Osteoblast (primary cell): ENCODE results near the gene IL13RA2. TPM values are rescaled to one million over a fixed set of nuclear protein-coding genes. Genes with fewer than 3 reads are reported as not detected.
A peak's percentile ranks its signal among the peaks of the same experiment; 100 is the strongest.

Source experiments
- DNase-seq: peaks from one replicate; pipeline ENCODE4 v3.0.0; 2011; ENCODE audit warnings: low spot score, mixed read lengths; ENCODE audit not compliant: insufficient read length; ENCODE audit errors: missing footprints
- H2AFZ ChIP-seq: 2 replicates; pipeline ENCODE4 v1.6.0; 2011; ENCODE audit warnings: mild to moderate bottlenecking, low read length
- H3K27ac ChIP-seq: 2 replicates; pipeline ENCODE4 v1.5.1; 2011; ENCODE audit warnings: mild to moderate bottlenecking, low read depth, low read length, moderate library complexity
- H3K27me3 ChIP-seq: 2 replicates; pipeline ENCODE4 v1.6.0; 2012; ENCODE audit warnings: mild to moderate bottlenecking, control low read depth, inconsistent platforms, low read length, moderate library complexity; ENCODE audit not compliant: insufficient read depth
- H3K36me3 ChIP-seq: 2 replicates; pipeline ENCODE4 v1.5.1; 2011; ENCODE audit warnings: mild to moderate bottlenecking, low read length, control low read depth, moderate library complexity; ENCODE audit not compliant: insufficient read depth
- H3K4me1 ChIP-seq: 2 replicates; pipeline ENCODE4 v1.5.1; 2011; ENCODE audit warnings: mild to moderate bottlenecking, low read length, control low read depth, moderate library complexity; ENCODE audit not compliant: insufficient read depth
- H3K4me2 ChIP-seq: 2 replicates; pipeline ENCODE4 v1.6.0; 2011; ENCODE audit warnings: mild to moderate bottlenecking, low read length; ENCODE audit not compliant: insufficient read depth
- H3K4me3 ChIP-seq: fragments of 200-600 bp; sonication (generic); 3 replicates; pipeline ENCODE4 v1.5.1; 2012; ENCODE audit warnings: mild to moderate bottlenecking, low read length, inconsistent platforms; ENCODE audit not compliant: insufficient read depth
- H3K79me2 ChIP-seq: 2 replicates; pipeline ENCODE4 v1.6.0; 2012; ENCODE audit warnings: mild to moderate bottlenecking, low read length, control low read depth, inconsistent platforms; ENCODE audit not compliant: insufficient read depth
- H3K9me3 ChIP-seq: 2 replicates; pipeline ENCODE4 v1.5.1; 2011; ENCODE audit warnings: low read depth, low read length, control low read depth
- H4K20me1 ChIP-seq: 2 replicates; pipeline ENCODE4 v1.6.0; 2012; ENCODE audit warnings: mild to moderate bottlenecking, low read length, control low read depth; ENCODE audit not compliant: insufficient read depth
- CTCF ChIP-seq: IDR thresholded peaks from 2 replicates; pipeline ENCODE4 v1.5.1; 2011; ENCODE audit warnings: mild to moderate bottlenecking, low read depth, low read length, moderate library complexity; ENCODE audit errors: extremely low read depth
- total RNA-seq: library from RNA; depleted of rRNA; stranded (reverse); fragments of >200 nt; gene quantifications from 2 replicates; pipeline ENCODE4 v1.2.3, GENCODE V29; 2012

IL13RA2 gene
- total RNA-seq, 1 donor = 1.1 TPM

GRCh38 chrX:114985967-114986592 lies 31.3 kb downstream of the IL13RA2 start:
- no peak for DNase-seq
- H3K36me3 ChIP-seq = no peaks in the 10 kb centered on the region

GRCh38 chrX:114976292-114976691 lies 41.1 kb downstream of the IL13RA2 start:
- TF ChIP-seq CTCF = no peak
- Histone ChIP-seq H3K27ac (no peak overlapping the region), H3K36me3 (no peaks in the 10 kb centered on the region), H3K79me2 (no peaks in the 10 kb centered on the region), H3K4me2 (no peak overlapping the region), H3K4me1 (no peaks in the 10 kb centered on the region), H3K27me3 (peaks cover 4% of the 10 kb centered on the region), H2AFZ (no peak overlapping the region), H4K20me1 (no peaks in the 10 kb centered on the region), H3K4me3 (no peak overlapping the region), H3K9me3 (no peaks in the 10 kb centered on the region)
- peak; percentile 66 for DNase-seq

More at GRCh38 chrX:114985967-114986592, 31.3 kb downstream of the IL13RA2 start:
- Histone ChIP-seq H3K9me3 (no peaks in the 10 kb centered on the region), H3K27me3 (peaks cover 23% of the 10 kb centered on the region), H3K4me2 (no peak overlapping the region), H3K79me2 (no peaks in the 10 kb centered on the region), H3K4me3 (no peak overlapping the region), H3K27ac (no peak overlapping the region), H3K4me1 (no peaks in the 10 kb centered on the region), H4K20me1 (no peaks in the 10 kb centered on the region), H2AFZ (no peak overlapping the region)
- no peak for TF ChIP-seq CTCF

GRCh38 chrX:114973013-114973412 lies 44.4 kb downstream of the IL13RA2 start:
- H3K27ac ChIP-seq = no peak overlapping the region
- no peaks in the 10 kb centered on the region for H3K79me2 ChIP-seq
- H3K4me2 ChIP-seq = no peak overlapping the region
- H3K9me3 ChIP-seq = no peaks in the 10 kb centered on the region
- no peak for DNase-seq
- TF ChIP-seq CTCF = no peak
- no peaks in the 10 kb centered on the region for H3K4me1 ChIP-seq
- no peak overlapping the region for H3K4me3 ChIP-seq
- H2AFZ ChIP-seq = no peak overlapping the region
- H4K20me1 ChIP-seq = no peaks in the 10 kb centered on the region
- no peaks in the 10 kb centered on the region for H3K36me3 ChIP-seq
- peaks cover 13% of the 10 kb centered on the region for H3K27me3 ChIP-seq

- no peak overlapping the region for H2AFZ ChIP-seq
- H3K36me3 ChIP-seq = no peaks in the 10 kb centered on the region
- H3K4me2 ChIP-seq = no peak overlapping the region
- no peak overlapping the region for H3K27ac ChIP-seq
- H3K79me2 ChIP-seq = no peaks in the 10 kb centered on the region
- no peaks in the 10 kb centered on the region for H3K9me3 ChIP-seq
- H3K4me3 ChIP-seq = no peak overlapping the region
- H4K20me1 ChIP-seq = no peaks in the 10 kb centered on the region
- H3K4me1 ChIP-seq = no peaks in the 10 kb centered on the region
- DNase-seq = peak; percentile 26
- no peak for TF ChIP-seq CTCF
- peaks cover 13% of the 10 kb centered on the region for H3K27me3 ChIP-seq
Observed at GRCh38 chrX:114970806-114971205, 46.6 kb downstream of the IL13RA2 start.
